NOMO-1 treated with dmso at 0.1 percent for 144 hours (cell line): ENCODE measurements around the gene UGT1A10.

Experiments
- DNase-seq: peaks from one replicate; lab custom pipeline; 2025; ENCODE audit not compliant: unreplicated experiment; lab: John Stamatoyannopoulos, UW

The UGT1A10 gene

DNA sequence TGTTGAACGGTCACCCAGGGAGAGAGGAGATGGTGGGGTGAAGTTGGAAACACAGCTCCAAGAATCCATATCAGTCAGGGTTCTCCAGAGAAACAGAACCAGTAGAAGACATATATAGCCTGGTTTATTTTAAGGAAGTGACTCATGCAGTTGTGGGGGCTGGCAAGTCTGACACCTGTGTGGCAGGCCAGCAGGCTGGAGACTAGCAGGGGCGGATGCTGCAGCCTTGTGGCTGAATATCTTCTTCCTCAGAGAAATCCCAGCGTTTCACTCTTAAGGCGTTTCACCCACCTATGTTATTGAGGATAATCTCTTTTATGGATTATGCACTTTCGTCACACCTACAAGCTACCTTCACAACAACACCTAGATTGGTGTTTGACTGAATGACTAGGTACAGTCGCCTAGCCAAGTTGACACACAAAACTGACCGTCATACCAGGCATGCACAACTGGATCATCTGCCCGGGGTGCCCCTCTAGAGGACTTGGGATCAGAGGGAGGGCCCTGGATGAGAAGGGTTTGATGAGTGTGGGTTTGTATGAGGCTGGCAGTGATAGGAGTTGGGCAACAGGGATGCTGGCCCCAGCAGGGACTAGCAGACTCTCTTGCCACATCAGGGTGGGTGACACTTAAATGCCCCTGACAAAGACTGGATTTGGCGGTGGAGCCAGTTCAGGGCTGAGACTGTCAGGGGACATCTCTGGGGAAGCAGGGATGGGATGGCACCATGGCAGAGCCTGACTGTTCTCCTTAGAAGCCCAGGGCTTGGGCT lies 165.3 kb downstream of the UGT1A10 start:
- DNase-seq: no peak

DNA sequence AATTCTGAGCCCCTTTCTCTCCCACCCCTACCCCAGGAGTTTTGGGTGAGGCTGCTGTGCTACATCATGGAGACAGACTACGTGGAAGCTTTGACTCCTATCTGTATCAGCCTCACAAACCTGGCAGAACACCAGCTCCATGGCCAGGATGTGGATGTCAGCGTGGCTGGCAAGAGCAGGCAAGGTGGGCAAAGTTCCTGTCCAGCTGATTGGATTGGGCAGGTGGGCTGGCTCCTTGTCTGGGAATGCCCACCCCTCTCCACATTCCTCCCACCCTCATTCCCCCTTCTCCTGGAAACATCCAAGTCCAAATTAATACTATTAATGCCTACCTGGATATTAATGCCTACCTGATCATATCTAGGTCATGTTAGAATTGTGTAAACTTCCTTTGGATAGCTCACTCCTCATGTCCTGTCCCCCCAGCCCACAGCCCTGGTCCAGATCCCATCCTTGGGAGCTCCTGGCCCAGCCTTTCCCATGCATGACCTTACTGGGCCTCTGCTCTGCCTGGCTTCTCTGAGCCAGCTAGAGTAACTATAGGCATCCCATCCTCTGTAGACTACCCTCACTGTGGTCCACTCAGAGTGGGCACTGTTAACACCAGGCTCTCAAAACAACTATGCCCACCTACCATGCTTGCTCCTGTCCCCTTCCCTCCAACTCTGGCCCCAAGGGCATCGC lies 166.0 kb downstream of the UGT1A10 start:
- no peak for DNase-seq

DNA sequence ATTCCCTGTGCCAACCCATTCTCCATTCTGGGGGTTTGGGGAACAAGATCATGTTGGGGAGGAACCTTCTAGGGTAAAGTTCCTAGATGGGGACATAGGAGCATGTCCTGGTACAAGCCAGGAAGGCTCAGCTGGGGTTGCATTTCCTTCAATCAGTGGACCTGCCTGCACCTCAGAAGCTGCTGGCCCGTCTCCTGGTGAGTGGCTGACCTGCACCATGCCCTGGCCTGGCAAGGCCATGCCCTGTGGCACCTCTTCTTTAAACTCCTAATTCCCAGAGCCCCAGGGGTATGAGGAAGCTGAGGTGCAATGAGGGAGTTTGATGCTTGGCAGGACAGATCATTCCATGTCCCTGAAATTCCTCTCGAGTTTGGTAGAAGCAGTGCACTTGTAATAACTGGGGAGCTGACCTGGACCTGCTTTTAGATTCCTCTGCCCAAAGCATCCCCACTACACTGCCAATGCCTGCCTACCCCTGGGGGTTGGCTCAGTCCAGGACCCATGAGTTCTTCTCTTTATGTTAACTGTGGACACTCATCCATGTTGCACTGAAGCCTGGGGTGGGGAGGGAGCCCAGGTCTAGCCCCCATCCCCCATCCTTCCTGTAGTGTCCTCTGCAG lies 167.2 kb downstream of the UGT1A10 start:
- no peak for DNase-seq

DNA sequence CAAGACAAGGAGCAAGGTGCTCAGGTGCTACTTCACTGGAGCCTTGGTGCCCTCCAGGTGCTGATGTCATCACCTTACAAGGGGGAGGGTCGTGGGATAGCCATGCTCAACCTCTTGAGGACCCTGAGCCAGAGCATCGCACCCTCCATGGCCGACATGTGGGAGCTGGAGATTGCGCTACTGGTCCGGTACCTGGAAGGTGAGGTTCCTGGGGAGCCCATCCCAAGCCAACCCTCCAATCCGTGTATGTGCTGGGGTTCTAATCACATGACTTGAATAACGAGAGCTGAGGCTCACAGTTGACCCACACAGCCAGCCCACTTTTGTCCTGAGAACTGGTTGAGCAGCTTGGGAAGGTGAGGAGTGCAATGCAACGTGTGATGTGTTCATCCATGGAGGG lies 167.7 kb downstream of the UGT1A10 start:
- no peak for DNase-seq

DNA sequence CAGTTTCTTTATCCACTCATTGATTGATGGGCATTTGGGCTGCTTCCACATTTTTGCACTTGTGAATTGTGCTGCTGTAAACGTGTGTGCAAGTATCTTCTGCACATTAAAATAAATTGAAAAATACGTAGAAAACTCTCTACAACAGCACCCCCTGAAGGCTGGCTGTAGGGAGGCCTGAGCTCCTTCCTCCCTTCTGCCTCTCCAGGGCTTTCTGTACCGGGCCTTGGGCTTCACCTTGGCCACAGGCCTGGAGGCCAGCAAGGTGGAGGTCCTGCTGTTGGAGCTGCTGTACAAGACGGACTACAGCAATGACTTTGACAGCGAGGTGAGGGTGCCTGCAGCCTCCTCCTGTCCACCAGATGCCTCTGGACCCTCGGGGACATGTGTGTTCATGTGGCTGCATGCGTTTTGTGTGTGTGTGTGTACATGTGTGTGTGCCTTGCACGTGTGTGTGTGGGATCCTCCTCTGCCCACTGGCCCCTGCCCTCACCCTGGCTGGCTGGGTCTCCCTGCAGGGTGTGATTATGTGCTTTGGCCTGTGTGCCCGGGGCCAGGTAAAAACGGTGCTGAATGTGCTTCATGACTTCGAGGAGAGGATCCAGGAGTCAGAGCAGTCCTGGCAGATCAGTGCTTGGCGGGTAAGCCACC lies 171.1 kb downstream of the UGT1A10 start:
- no peak for DNase-seq

DNA sequence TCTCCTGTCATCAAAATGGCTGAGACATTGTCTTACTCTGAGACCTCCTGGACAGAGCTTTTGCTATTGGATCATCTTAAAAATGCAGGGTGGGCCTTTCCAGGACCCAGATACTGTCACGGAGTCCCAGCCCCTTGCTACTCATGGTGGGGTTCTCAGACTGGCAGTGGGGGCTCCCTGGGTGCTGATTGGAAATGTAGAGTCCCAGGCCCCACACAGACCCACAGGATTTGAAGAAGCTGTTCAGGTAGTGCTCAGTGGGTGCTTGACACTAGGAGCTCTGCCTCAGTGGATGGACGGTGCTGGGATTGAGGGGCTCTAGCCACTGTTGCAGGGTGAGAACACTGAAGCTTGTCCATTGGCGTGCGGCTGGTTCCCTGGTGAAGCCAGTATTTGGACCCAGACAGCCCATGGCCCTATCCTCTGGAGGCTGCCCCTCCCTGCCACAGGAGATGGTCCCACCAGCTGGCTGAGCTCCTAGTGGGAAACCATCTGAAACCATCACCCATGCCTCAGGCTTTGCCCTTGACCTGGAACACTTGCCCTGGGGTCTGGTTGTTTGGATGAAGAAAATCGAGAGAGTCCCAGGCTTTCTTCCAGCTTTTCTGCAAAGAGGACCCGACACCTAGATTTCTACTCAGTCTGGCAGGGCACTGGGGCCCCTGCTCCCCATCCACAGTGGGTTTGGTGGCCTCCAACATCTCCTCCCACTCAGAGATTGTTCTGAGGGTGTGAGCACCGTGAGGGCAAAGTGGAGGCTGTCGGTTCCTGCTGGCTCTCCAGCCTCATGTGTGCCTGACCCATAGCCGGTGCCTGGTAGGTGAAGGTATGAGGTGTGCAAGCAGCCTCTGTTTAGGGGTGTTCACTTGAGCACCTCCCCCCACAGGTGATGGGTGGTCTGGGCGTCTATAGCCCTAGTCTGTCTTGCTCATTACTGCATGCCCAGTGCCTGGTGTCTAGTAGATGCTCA lies 172.0 kb downstream of the UGT1A10 start:
- DNase-seq: no peak

DNA sequence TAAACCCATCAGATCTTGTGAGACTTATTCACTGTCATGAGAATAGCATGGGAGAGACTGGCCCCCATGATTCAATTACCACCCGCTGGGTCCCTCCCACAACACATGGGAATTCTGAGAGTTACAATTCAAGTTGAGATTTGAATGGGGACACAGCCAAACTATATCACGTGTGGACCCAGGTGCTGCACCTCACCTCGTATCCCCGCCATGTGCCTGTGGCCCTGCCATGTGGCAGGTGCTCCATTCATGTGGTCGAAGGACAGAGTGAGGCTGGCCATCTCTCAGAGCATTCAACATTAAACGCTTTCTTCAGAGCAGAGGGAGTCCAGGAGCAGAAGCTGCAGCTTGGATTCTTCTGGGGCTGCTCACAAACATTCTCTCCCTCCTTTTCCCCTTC lies 174.1 kb downstream of the UGT1A10 start:
- DNase-seq: no peak

DNA sequence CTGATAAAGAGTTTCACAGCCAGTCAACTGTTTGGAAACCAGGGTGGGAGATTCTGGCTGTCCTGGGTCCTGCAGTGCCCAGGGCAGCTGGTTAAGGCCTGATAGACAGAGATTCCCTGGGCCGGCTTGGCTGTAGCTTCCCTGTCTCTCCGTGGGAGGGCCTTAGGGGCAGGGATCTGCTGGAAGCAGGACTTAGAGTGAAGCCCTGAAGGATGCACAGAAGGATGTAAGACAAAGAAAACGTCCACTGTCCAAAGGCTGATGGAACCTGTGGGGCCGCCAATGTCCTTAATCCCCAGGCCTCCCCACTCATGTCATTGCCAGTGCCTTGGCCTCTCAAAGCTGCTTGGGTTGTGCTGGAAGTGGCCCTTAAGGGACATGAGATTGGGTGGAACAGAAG lies 174.8 kb downstream of the UGT1A10 start:
- DNase-seq: no peak

DNA sequence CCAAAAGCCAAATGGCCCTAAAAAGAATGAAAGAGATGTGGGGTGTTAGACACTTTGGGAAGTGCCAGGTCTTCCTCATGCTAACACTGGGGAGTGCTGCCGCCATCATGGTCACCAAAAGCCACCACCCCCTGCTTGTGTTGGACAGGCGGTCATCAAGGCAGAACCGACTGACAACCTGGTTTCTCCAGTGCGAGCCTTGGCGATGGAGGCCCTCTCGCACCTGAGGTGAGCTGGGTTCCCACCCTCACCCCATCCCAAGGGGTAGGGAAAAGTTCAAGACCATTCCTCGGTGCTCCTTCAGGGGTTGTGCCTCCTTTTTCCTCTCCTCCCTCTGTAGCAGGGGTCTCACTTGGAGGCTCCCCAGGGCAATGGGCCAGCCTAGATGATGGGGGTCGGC lies 175.5 kb downstream of the UGT1A10 start:
- no peak for DNase-seq

DNA sequence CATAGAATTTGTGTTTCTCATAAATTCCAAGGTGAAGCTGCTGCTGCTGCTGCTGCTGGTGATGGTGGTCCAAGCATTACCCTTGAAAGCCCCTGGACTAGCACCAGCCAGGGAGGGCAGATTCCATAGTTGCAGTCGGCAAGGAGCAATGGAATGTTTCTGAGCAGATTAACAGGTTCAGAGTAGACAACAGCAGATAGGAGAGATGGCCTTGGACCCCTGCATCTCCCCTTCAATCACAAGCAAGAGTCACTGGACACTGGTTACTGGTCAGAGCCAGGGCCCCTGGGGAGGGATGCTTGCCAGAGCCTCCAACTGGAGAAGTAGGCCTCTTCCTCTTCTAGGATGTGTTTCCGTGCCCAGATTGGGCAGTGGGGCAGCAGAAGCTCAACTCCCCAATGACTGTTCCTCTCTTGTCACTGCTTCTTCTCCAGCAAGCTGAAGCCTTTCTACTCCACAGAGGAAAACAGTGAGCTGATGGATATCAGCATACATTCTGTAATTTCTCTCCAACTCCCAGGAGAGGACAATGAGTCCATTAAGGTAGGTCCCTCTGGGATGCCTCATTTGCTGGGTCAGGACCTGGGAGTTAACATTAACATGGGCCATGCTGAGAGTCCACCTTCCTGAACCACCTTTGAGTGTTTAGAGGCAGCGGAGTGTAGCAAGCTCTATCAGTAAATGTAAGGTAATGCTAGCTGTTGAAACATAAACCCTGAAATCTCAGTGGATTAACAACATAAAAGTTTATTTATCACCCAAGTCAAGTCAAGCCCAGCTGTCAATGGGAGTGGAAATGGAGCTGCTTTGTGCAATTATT lies 177.2 kb downstream of the UGT1A10 start:
- DNase-seq: no peak

DNA sequence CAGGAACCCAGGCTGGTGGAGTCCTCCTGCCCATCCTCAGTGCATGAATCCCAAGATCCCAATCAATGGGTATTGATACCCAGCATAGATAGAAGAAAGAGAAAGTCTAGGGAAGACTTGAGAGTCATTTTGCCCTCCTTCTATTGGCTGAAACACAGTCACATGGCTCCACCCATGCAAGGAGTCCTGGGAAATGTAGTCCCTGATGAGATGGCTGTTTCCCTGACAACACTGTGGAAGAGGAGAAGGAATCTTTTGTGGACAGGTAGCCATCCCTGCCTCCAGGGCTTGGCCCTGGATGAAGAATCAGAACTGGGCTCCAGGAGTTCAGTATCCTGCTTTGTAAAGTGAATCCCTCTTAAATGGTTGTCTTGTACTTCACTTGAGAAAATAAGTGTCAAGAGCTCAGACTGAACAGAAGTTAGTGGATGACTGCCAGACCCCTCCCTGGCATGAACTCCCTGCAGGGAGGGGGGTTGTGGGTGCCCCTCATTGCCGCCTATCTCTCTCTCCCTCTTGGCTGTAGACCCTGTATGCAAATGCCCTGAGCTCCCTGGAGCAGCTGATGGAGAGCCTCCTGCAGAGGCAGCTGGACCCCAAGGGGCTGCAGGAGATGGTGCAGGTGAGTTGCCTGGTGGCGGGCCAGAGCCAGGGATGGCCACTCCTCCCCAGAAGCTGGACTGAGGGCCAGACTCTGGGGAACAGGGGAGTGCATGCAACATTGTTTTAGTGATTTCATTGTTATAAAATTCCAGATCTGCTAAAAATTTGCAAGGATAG lies 178.0 kb downstream of the UGT1A10 start:
- DNase-seq: no peak

DNA sequence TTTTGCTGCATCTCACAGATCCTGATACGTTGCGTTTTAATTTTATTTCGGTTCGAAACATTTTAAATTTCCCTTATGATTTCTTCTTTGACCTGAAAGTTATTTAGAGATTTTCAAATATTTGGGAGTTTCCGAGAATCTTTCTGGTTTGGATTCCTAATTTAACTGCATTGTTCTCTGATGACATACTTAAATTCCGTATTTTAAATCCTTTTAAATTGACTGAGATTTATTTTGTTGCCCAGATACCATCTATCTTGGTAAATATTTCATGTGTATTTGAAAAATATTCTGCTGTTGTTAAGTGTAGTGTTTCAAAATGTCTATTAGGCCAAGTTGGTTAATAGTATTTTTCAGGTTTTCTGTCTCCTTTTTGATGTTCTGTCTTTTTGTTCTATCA lies 179.6 kb downstream of the UGT1A10 start:
- DNase-seq: no peak

DNA sequence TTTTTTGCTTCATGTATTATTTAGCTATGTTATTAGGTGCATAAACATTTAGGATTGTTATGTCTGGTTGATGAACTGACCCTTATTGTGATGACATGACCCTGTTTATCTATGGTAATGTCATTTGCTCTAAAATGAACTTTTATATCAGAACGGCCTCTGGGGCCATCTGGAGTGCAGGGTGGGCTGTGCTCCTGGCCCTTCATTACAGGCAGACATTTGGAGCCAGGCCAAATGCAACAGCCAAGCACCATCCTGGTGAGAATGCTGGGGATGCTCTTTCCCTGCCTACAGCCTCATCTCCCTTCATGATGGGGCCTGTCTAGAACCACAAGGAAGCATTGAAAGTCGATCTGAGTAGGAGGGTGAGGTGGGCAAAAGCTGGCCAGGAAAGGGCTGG lies 180.1 kb downstream of the UGT1A10 start:
- DNase-seq: no peak

DNA sequence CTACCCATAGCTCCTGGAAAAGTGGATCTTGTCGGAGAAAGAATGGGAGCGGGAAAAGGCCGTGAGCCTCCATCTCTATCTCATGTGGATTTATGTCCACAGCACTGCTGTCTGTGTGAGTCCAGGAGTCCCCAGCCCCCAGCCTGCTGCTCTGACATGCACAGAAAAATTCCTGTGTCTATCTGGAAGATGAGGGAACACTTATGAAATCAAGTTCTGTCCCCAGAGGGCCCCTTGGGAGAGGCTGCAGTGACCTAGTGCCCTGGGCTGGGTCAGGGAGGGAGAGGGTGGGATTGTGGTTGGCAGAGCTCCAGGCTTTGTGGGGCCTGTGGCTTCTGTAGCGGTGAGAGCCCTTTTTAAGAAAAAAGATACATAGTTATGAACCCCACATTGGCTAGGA lies 180.5 kb downstream of the UGT1A10 start:
- DNase-seq: no peak

DNA sequence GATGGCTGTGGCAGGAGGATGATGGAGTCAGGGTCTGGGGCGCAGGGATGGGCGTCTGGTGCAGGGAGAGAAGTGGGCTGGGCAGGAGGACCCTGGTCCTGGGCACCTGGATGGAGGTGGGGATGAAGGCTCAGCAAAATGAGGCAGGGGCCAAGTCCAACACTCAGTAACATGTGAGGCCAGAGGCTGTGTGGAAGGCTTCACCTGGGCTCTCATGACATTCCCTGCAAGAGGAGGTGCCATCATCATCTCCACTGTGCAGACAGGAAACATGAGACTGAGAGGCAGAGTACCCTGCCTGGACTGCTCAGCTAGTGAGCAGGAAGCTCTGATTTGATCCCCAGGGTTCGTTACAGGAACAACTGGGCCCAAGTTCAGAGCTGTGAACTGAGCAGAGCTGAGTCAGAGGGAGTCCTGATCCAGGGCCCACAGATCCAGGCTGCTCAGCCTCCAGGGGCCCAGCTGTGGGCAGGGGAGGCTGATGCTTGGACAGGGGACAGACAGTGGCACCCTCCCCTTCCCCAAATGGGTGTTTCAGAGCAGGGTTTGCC lies 181.2 kb downstream of the UGT1A10 start:
- no peak for DNase-seq

DNA sequence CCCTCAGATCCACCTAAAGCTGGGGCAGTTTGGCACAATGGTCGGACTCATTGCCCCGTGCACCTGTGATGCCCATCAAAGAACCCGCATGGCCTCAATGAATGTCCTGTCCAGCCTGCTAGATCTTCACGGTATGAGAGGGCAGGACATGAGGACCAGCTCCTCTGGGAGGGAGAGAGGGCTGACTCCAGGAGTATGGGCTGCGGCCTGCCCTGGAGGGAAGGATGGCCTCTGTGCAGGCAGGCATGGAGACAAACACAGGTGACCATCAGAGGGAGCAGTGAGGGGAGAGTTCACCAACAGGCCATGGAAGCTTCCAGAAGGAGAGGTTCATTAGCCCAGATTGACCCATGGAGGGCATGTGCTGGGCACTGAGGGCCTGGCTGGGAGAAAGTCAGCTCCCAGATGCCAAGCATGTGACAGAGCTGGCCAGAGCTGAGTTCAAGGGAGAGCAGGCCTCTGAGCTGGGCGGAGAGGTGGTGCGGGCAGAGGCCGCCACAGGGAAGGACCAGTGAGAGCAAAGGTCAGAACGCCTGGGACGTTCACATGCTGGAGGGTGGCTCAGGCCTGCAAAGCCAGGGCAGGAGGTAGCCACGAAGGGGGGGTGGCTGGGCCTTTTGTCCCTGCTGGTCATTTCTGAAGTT lies 181.9 kb downstream of the UGT1A10 start:
- DNase-seq: no peak

DNA sequence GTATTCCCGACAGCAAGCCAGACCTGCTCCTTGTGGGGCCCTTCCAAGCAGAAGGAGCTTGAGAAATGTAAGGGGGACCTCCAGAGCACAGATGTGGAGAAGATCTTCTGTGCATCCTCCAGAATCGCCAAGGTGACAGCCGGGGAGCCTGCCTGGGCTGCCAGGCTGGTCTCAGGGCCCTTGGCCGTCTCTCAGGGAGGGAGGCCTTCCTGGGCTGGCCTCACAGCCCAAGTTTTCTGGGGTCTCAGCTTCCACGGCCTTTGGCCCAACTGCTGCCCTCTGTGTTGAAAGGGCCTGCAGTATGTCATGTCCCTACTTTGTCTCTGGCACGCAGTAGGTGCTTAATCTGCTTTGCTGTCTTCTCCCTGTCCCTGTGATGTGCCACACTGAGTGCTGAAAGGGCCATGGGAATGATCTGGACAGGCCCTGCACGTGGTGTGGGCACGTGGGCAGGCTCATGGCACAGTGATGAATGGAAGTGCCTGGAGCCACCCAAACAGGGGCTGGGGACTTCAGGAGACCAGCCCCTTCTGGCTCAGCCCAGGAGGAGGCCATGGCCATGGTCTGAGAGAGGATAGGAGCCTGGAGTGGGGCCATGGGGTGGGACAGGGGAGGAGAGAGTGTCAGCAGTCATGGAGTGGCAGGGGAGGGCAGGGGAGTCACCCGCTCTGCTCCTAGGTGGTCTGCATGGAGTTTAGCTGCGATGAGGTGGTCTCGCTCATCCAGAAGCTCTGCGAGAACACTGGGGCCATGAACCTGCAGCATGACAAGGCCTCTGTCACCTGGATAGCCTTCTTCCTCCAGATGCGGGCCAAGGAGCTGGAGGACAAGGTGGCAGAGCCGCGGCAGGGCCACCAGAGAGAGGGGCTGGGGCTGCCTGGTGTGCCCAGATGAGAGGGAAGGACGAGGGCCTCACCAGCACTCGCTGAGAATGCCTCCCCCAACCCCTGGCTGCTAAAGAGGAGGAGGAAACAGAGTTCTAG lies 182.7 kb downstream of the UGT1A10 start:
- DNase-seq: no peak
